H9 (cell line): ENCODE measurements around the gene MGRN1. TPM values are rescaled to one million over a fixed set of nuclear protein-coding genes. Genes with fewer than 3 reads are reported as not detected.

Source experiments
- DNase-seq: peaks from one replicate; pipeline ENCODE4 v3.0.0-alpha.2; 2017
- H2AFZ ChIP-seq: one replicate; pipeline ENCODE4 v1.6.1; 2013; ENCODE audit warnings: mild to moderate bottlenecking, low read length, control low read depth, moderate library complexity
- H2AK5ac ChIP-seq: 2 replicates; pipeline ENCODE4 v1.6.1; 2013; ENCODE audit warnings: low read length, control low read depth, mixed read lengths; ENCODE audit not compliant: insufficient read length
- H2BK120ac ChIP-seq: one replicate; pipeline ENCODE4 v1.6.1; 2013; ENCODE audit warnings: low read depth, mild to moderate bottlenecking, low read length, control low read depth, inconsistent platforms; ENCODE audit not compliant: poor library complexity, severe bottlenecking
- H2BK12ac ChIP-seq: 2 replicates; pipeline ENCODE4 v1.6.1; 2013; ENCODE audit warnings: low read length, control low read depth, mixed read lengths, low read depth; ENCODE audit not compliant: insufficient read length
- H2BK15ac ChIP-seq: 2 replicates; pipeline ENCODE4 v1.6.1; 2013; ENCODE audit warnings: low read depth, low read length, control low read depth
- H2BK20ac ChIP-seq: one replicate; pipeline ENCODE4 v1.6.1; 2013; ENCODE audit warnings: low read depth, mild to moderate bottlenecking, low read length, control low read depth, inconsistent platforms; ENCODE audit not compliant: poor library complexity, severe bottlenecking
- H2BK5ac ChIP-seq: 2 replicates; pipeline ENCODE4 v1.6.1; 2013; ENCODE audit warnings: low read length, control low read depth, mixed read lengths; ENCODE audit not compliant: insufficient read length
- H3K14ac ChIP-seq: 2 replicates; pipeline ENCODE4 v1.6.1; 2013; ENCODE audit warnings: low read length, control low read depth; ENCODE audit not compliant: insufficient read depth
- H3K18ac ChIP-seq: 2 replicates; pipeline ENCODE4 v1.6.1; 2013; ENCODE audit warnings: low read depth, mild to moderate bottlenecking, mixed read lengths, low read length, control low read depth; ENCODE audit not compliant: insufficient read length
- H3K23ac ChIP-seq: 2 replicates; pipeline ENCODE4 v1.6.1; 2013; ENCODE audit warnings: low read length, control low read depth, mixed read lengths, low read depth; ENCODE audit not compliant: insufficient read length
- H3K23me2 ChIP-seq: 2 replicates; pipeline ENCODE4 v1.6.1; 2013; ENCODE audit warnings: low read depth, mild to moderate bottlenecking, mixed read lengths, low read length, control low read depth; ENCODE audit not compliant: insufficient read length, poor library complexity, severe bottlenecking
- H3K27ac ChIP-seq: 2 replicates; pipeline ENCODE4 v1.5.1; 2013; ENCODE audit warnings: low read length, control low read depth, mixed read lengths, low read depth; ENCODE audit not compliant: insufficient read length
- H3K27me3 ChIP-seq: 2 replicates; pipeline ENCODE4 v1.6.1; 2013; ENCODE audit warnings: low read length, control low read depth, inconsistent platforms; ENCODE audit not compliant: insufficient read depth
- H3K4ac ChIP-seq: 2 replicates; pipeline ENCODE4 v1.6.1; 2013; ENCODE audit warnings: low read depth, mild to moderate bottlenecking, control low read depth, inconsistent platforms, low read length, moderate library complexity
- H3K4me1 ChIP-seq: 2 replicates; pipeline ENCODE4 v1.6.1; 2013; ENCODE audit warnings: low read length, control low read depth, inconsistent platforms; ENCODE audit not compliant: insufficient read depth
- H3K4me2 ChIP-seq: 2 replicates; pipeline ENCODE4 v1.6.1; 2013; ENCODE audit warnings: low read length, control low read depth, mixed read lengths; ENCODE audit not compliant: insufficient read length, insufficient read depth
- H3K56ac ChIP-seq: 2 replicates; pipeline ENCODE4 v1.6.1; 2013; ENCODE audit warnings: low read depth, mild to moderate bottlenecking, mixed read lengths, low read length, control low read depth; ENCODE audit not compliant: insufficient read length
- H3K79me1 ChIP-seq: 2 replicates; pipeline ENCODE4 v1.6.1; 2013; ENCODE audit warnings: low read depth, mild to moderate bottlenecking, moderate library complexity, low read length, control low read depth, inconsistent platforms; ENCODE audit not compliant: insufficient read depth, poor library complexity, severe bottlenecking
- H3K79me2 ChIP-seq: 2 replicates; pipeline ENCODE4 v1.6.1; 2013; ENCODE audit warnings: low read length, control low read depth, inconsistent platforms; ENCODE audit not compliant: insufficient read depth
- H3K9ac ChIP-seq: 2 replicates; pipeline ENCODE4 v1.6.1; 2013; ENCODE audit warnings: low read length, control low read depth, mixed read lengths; ENCODE audit not compliant: insufficient read length; ENCODE audit errors: extremely low read depth
- H3K9me3 ChIP-seq: one replicate; pipeline ENCODE4 v1.6.1; 2013; ENCODE audit warnings: low read depth, low read length, inconsistent platforms; ENCODE audit not compliant: control insufficient read depth
- H3T11ph ChIP-seq: one replicate; pipeline ENCODE4 v1.6.1; 2013; ENCODE audit warnings: mild to moderate bottlenecking, low read length, control low read depth, inconsistent platforms
- H4K20me1 ChIP-seq: one replicate; pipeline ENCODE4 v1.6.1; 2013; ENCODE audit not compliant: control insufficient read depth, insufficient read length, insufficient read depth
- H4K5ac ChIP-seq: 2 replicates; pipeline ENCODE4 v1.6.1; 2013; ENCODE audit warnings: low read depth, mild to moderate bottlenecking, mixed read lengths, low read length, control low read depth; ENCODE audit not compliant: insufficient read length
- H4K8ac ChIP-seq: replicated peaks from 2 replicates; pipeline ENCODE4 v1.6.1; 2013; ENCODE audit warnings: low read length, control low read depth, mixed read lengths, low read depth; ENCODE audit not compliant: insufficient read length
- H4K91ac ChIP-seq: 2 replicates; pipeline ENCODE4 v1.6.1; 2013; ENCODE audit warnings: low read depth, mild to moderate bottlenecking, moderate library complexity, mixed read lengths, low read length, control low read depth; ENCODE audit not compliant: insufficient read length
- H3K27ac Mint-ChIP-seq, 3 experiments: 2 replicates in 2 of 3; 3 replicates in 1 of 3; pipeline ENCODE4 v1.8.0; 2020 to 2021; ENCODE audit warnings: mixed read lengths in 3 of 3, mild to moderate bottlenecking in 1 of 3, moderate library complexity in 1 of 3
- H3K27me3 Mint-ChIP-seq: 2 replicates; pipeline ENCODE4 v1.8.0; 2021; ENCODE audit warnings: low read depth, mild to moderate bottlenecking, moderate library complexity, mixed read lengths
- H3K36me3 Mint-ChIP-seq, 3 experiments: 2 replicates in 2 of 3; 3 replicates in 1 of 3; pipeline ENCODE4 v1.8.0; 2020 to 2021; ENCODE audit warnings: low read depth in 3 of 3, mixed read lengths in 3 of 3; ENCODE audit not compliant: insufficient read depth in 1 of 3
- H3K4me1 Mint-ChIP-seq, 2 experiments: 2 replicates each; pipeline ENCODE4 v1.8.0; 2020; ENCODE audit warnings: mixed read lengths in 2 of 2
- H3K4me3 Mint-ChIP-seq, 2 experiments: 2 replicates in 1 of 2; 3 replicates in 1 of 2; pipeline ENCODE4 v1.8.0; 2020 to 2021; ENCODE audit warnings: mild to moderate bottlenecking in 2 of 2, mixed read lengths in 2 of 2, moderate library complexity in 1 of 2
- H3K9me3 Mint-ChIP-seq, 2 experiments: 2 replicates in 1 of 2; 3 replicates in 1 of 2; pipeline ENCODE4 v1.8.0; 2020; ENCODE audit warnings: mild to moderate bottlenecking in 2 of 2, mixed read lengths in 2 of 2, moderate library complexity in 1 of 2
- WGBS: extraction: QIAGEN DNeasy Blood & Tissue Kit; methylation state at CpG from one replicate; pipeline ENCODE4 v1.1.7; 2013; ENCODE audit warnings: missing lambda C conversion rate, low lambda C conversion rate, mixed read lengths; ENCODE audit not compliant: insufficient read length; ENCODE audit errors: extremely low coverage; 5-methylcytosine and 5-hydroxymethylcytosine counted together
- total RNA-seq: library from RNA; stranded (reverse); gene quantifications from 2 replicates; pipeline ENCODE4 v1.2.1, GENCODE V29; 2021
- TF ChIP-seq, protein P1 (sequence below): fragments of 200-600 bp; sonication (generic); conservative IDR thresholded peaks from 3 replicates; pipeline ENCODE4 v1.8.0; 2021; ENCODE audit warnings: antibody characterized with exemption, mild to moderate bottlenecking

MGRN1 gene
- total RNA-seq, 1 experiment from 2014 or later = 91.6 TPM

DNA sequence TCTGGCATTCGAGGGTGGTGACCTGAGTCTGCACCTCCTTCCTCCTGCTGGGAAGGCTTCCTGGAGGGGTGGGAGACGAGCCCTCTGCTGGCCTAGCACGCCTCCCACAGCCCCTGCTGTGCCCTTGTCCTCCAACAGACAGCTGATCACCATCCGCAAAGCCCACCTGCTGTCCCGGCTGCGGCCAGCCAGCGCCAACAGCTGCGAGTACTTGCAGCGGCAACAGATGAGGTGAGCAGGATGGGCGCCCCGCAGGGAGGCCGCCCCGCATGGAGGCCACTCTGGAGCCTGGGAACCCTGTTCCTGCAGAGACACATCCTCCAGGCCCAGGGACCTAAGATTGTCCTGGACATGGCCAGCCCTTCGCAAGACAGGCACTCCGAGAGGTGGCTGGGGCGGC lies 31.5 kb upstream of the MGRN1 start:
- H2BK120ac ChIP-seq = no peak overlapping the region
- peaks cover 14% of the 10 kb centered on the region for H3K27me3 Mint-ChIP-seq

More for the DNA sequence above, 31.5 kb upstream of the MGRN1 start:
- no CpG with 5 or more reads among the region's 16 CpGs for WGBS
- H3K27ac ChIP-seq = no peak overlapping the region
- H2AFZ ChIP-seq = no peak overlapping the region
- no peak overlapping the region for H3K4me3 Mint-ChIP-seq
- no peak overlapping the region for H3K23ac ChIP-seq
- H3K4me2 ChIP-seq = no peak overlapping the region
- peaks cover 6 to 8% of the 10 kb centered on the region in 2 experiments; a peak in 4 of 5 replicates for H3K9me3 Mint-ChIP-seq
- H4K20me1 ChIP-seq = no peaks in the 10 kb centered on the region
- H3K4me1 Mint-ChIP-seq = peaks cover 23 to 26% of the 10 kb centered on the region in 2 experiments
- no peak overlapping the region for H4K8ac ChIP-seq
- H3K36me3 Mint-ChIP-seq = peaks cover 4 to 10% (median 6%) of the 10 kb centered on the region in 3 experiments; a peak in 5 of 7 replicates
- no peak overlapping the region for H3K18ac ChIP-seq
- H2BK12ac ChIP-seq = no peak overlapping the region
- H4K91ac ChIP-seq = no peak overlapping the region
- H3K4me1 ChIP-seq = peaks cover 5% of the 10 kb centered on the region; the same call in 1 of the 2 replicates
- H3K79me1 ChIP-seq = no peaks in the 10 kb centered on the region
- DNase-seq = peak; percentile 85
- no peak overlapping the region for H3K4ac ChIP-seq
- no peaks in the 10 kb centered on the region for H3K23me2 ChIP-seq
- H3K79me2 ChIP-seq = no peaks in the 10 kb centered on the region
- no peak overlapping the region for H2BK20ac ChIP-seq
- no peak overlapping the region for H2AK5ac ChIP-seq
- peak overlapping the region in 2 of 3 experiments; percentile 91 to 96; a peak in 4 of 7 replicates for H3K27ac Mint-ChIP-seq
- H3K56ac ChIP-seq = no peak overlapping the region
- no peaks in the 10 kb centered on the region for H3K27me3 ChIP-seq
- no peak overlapping the region for H2BK15ac ChIP-seq
- H3K9ac ChIP-seq = no peak overlapping the region
- no peak overlapping the region for H4K5ac ChIP-seq
- no peak overlapping the region for H3T11ph ChIP-seq
- TF ChIP-seq, protein P1, sequence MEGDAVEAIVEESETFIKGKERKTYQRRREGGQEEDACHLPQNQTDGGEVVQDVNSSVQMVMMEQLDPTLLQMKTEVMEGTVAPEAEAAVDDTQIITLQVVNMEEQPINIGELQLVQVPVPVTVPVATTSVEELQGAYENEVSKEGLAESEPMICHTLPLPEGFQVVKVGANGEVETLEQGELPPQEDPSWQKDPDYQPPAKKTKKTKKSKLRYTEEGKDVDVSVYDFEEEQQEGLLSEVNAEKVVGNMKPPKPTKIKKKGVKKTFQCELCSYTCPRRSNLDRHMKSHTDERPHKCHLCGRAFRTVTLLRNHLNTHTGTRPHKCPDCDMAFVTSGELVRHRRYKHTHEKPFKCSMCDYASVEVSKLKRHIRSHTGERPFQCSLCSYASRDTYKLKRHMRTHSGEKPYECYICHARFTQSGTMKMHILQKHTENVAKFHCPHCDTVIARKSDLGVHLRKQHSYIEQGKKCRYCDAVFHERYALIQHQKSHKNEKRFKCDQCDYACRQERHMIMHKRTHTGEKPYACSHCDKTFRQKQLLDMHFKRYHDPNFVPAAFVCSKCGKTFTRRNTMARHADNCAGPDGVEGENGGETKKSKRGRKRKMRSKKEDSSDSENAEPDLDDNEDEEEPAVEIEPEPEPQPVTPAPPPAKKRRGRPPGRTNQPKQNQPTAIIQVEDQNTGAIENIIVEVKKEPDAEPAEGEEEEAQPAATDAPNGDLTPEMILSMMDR = no peak
- no peak overlapping the region for H3K14ac ChIP-seq
- H3K9me3 ChIP-seq = no peaks in the 10 kb centered on the region
- H2BK5ac ChIP-seq = no peak overlapping the region
